GM06990 (cell line): ENCODE measurements around the gene PELI2.

Experiments used
- DNase-seq: peaks from one replicate; pipeline ENCODE4 v3.0.0-alpha.2; 2011; ENCODE audit not compliant: insufficient read length; ENCODE audit errors: extremely low read depth
- H3K27me3 ChIP-seq: replicated peaks from 2 replicates; pipeline ENCODE4 v1.6.0; 2011; ENCODE audit warnings: low read length; ENCODE audit not compliant: control insufficient read depth, insufficient read depth
- H3K36me3 ChIP-seq: 2 replicates; pipeline ENCODE4 v1.5.1; 2011; ENCODE audit warnings: low read length; ENCODE audit not compliant: control insufficient read depth, insufficient read depth
- H3K4me3 ChIP-seq: replicated peaks from 2 replicates; pipeline ENCODE4 v1.5.1; 2011; ENCODE audit warnings: low read depth, mild to moderate bottlenecking, control low read depth, low read length
- TF ChIP-seq, protein P1 (sequence below): IDR thresholded peaks from 2 replicates; pipeline ENCODE4 v1.5.1; 2011; ENCODE audit warnings: low read length, control low read depth, mild to moderate bottlenecking, inconsistent platforms; ENCODE audit not compliant: insufficient read depth, poor library complexity, severe bottlenecking

Gene PELI2

DNA sequence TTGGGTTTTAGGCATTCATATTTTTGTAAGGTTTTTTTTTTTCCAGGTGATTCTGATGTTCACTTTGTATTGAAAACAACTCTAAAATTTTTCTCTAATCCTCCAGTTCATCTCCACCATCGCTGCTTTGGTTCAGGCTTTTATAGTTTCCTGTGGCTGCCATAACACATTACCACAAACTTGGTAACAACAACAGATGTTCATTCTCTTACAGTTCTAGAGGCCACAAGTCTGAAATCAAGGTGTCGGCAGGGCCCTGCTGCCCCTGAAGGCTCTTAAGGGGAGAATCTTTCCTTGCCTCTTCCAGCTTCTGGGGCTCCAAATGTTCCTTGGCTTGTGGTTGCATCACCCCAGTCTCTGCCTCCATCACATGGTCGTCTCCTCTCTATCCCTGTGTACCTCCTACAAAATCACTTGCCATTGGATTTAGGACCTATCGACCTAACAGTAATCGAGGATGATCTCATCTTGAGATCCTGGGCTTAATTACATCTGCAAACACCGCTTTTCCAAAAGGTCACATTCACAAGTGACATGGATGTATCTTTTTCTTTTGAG lies 55.2 kb downstream of the PELI2 start:
- no peaks in the 10 kb centered on the region; the same call in 1 of the 2 replicates for H3K27me3 ChIP-seq
- TF ChIP-seq, protein P1, sequence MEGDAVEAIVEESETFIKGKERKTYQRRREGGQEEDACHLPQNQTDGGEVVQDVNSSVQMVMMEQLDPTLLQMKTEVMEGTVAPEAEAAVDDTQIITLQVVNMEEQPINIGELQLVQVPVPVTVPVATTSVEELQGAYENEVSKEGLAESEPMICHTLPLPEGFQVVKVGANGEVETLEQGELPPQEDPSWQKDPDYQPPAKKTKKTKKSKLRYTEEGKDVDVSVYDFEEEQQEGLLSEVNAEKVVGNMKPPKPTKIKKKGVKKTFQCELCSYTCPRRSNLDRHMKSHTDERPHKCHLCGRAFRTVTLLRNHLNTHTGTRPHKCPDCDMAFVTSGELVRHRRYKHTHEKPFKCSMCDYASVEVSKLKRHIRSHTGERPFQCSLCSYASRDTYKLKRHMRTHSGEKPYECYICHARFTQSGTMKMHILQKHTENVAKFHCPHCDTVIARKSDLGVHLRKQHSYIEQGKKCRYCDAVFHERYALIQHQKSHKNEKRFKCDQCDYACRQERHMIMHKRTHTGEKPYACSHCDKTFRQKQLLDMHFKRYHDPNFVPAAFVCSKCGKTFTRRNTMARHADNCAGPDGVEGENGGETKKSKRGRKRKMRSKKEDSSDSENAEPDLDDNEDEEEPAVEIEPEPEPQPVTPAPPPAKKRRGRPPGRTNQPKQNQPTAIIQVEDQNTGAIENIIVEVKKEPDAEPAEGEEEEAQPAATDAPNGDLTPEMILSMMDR: no peak
- no peaks in the 10 kb centered on the region for H3K36me3 ChIP-seq
- DNase-seq: no peak
- no peak overlapping the region for H3K4me3 ChIP-seq

GRCh38 chr14:56175773-56176172 lies 57.6 kb downstream of the PELI2 start:
- no peak overlapping the region for H3K4me3 ChIP-seq
- no peak for DNase-seq
- H3K36me3 ChIP-seq: no peaks in the 10 kb centered on the region
- H3K27me3 ChIP-seq: no peaks in the 10 kb centered on the region; the same call in 1 of the 2 replicates
- TF ChIP-seq, protein P1: no peak

- DNase-seq: no peak
- Histone ChIP-seq H3K36me3 (no peaks in the 10 kb centered on the region), H3K27me3 (no peaks in the 10 kb centered on the region; the same call in 1 of the 2 replicates), H3K4me3 (no peak overlapping the region)
- TF ChIP-seq, protein P1: no peak
These were observed 58.3 kb downstream of the PELI2 start for GRCh38 chr14:56176530-56176929.

GRCh38 chr14:56177036-56177435 lies 58.8 kb downstream of the PELI2 start:
- TF ChIP-seq, protein P1: no peak
- H3K4me3 ChIP-seq: no peak overlapping the region
- H3K27me3 ChIP-seq: no peaks in the 10 kb centered on the region; the same call in 1 of the 2 replicates
- H3K36me3 ChIP-seq: no peaks in the 10 kb centered on the region
- no peak for DNase-seq

DNA sequence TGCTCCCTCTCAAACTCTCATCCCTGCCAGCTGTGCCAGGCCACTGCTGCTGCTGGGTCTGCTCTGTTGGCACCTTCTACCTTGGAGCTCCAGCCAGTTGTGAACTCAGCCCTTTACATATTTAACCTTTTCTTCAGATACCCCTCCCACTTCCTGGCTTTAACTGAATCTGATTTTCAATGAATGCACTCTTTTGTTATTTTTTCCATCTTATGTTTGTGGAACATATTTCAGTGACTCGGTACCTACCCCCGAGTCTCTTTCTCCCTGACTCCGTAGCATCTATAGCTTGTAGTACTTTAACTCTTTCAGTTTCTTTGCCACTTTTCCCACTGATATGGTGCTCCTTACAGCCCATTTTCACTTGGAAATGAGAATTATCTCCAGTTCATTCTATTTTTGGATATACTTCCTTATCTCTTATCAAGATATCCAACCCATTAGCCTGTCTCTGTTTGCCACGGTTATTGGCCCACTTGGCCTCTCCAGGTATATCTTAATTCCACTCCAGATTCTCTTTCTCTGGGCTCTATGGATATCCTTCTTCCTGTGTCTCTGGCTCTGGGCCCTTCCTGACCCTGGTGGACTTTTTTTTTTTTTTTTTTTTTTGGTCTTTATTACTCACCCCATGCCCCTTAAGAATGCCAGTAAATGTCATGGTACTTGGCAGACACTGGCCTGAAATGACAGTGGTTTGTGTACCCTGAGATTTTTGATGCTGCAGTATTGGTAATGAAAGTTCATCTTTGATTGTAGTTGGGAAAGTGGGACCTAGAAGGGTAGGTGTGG lies 62.7 kb downstream of the PELI2 start:
- TF ChIP-seq, protein P1: no peak
- DNase-seq: no peak
- Histone ChIP-seq H3K27me3 (no peaks in the 10 kb centered on the region; the same call in 1 of the 2 replicates), H3K36me3 (no peaks in the 10 kb centered on the region), H3K4me3 (no peak overlapping the region)
